Measurements from ENCODE around the gene SETD5.

DNA sequence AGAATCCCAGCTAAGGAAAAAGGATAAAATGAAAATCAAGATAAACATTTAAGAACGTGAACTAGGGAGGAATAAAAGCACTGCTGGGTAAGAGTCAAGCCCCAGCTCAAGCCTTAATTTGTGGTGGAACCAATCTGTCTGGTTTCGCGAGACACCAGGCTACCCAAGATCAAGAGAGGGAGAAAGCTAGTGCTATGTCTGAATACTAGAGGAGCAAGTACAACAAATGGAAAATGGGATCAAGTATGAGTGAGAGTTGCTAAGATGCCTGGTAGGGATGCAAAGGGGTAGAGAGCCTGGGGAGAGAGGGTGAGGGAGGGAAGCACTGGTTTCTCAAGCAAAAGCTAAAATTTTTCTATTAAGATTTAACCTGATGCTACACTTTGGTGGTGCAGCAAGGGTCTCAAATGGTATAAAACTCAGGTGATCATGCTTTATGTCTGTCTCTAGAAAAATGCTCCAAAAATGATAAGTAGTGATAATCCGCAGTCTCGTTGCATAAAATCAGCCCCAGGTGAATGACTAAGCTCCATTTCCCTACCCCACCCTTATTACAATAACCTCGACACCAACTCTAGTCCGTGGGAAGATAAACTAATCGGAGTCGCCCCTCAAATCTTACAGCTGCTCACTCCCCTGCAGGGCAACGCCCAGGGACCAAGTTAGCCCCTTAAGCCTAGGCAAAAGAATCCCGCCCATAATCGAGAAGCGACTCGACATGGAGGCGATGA is 1.7 kb upstream of the SETD5 start:
- no peak for TF ChIP-seq POLR2A (IDR thresholded peaks at IDR 0.05)
- TF ChIP-seq, protein P1, sequence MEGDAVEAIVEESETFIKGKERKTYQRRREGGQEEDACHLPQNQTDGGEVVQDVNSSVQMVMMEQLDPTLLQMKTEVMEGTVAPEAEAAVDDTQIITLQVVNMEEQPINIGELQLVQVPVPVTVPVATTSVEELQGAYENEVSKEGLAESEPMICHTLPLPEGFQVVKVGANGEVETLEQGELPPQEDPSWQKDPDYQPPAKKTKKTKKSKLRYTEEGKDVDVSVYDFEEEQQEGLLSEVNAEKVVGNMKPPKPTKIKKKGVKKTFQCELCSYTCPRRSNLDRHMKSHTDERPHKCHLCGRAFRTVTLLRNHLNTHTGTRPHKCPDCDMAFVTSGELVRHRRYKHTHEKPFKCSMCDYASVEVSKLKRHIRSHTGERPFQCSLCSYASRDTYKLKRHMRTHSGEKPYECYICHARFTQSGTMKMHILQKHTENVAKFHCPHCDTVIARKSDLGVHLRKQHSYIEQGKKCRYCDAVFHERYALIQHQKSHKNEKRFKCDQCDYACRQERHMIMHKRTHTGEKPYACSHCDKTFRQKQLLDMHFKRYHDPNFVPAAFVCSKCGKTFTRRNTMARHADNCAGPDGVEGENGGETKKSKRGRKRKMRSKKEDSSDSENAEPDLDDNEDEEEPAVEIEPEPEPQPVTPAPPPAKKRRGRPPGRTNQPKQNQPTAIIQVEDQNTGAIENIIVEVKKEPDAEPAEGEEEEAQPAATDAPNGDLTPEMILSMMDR (IDR thresholded peaks at IDR 0.05) = no peak

Measured in Peyer's patch (tissue), 4 donors.